Measurements from ENCODE around the gene SLC43A3. TPM values are rescaled to one million over a fixed set of nuclear protein-coding genes. Genes with fewer than 3 reads are reported as not detected.

The SLC43A3 gene
- total and polyA plus RNA-seq, 2 experiments from 2014 or later = 19.3 to 20.7 TPM

- H3K9me3 ChIP-seq (ENCODE audit: low read depth) = no peaks in the 10 kb centered on the region
- H2AFZ ChIP-seq = no peak overlapping the region
- 90% methylated on average over 2 of the region's 2 CpGs for WGBS (ENCODE audit: low lambda C conversion rate, missing lambda C conversion rate)
- no peaks in the 10 kb centered on the region for H3K9me2 ChIP-seq (replicated peaks; ENCODE audit: insufficient read depth)
- no peak for DNase-seq (ENCODE audit: low spot score)
- no peak overlapping the region for H3K27ac ChIP-seq
- no peaks in the 10 kb centered on the region for H3K79me2 ChIP-seq
- no peak overlapping the region for H3K4me2 ChIP-seq
- H3K36me3 ChIP-seq (replicated peaks; ENCODE audit: insufficient read depth, low read depth) = no peaks in the 10 kb centered on the region
- H3K27me3 ChIP-seq = no peaks in the 10 kb centered on the region
- no peak overlapping the region for H3K4me3 ChIP-seq
- H3K4me1 ChIP-seq (ENCODE audit: insufficient read depth) = no peaks in the 10 kb centered on the region
- TF ChIP-seq EZH2 (IDR thresholded peaks at IDR 0.05; ENCODE audit: borderline replicate concordance) = no peak
- TF ChIP-seq EZH2phosphoT487 (IDR thresholded peaks at IDR 0.05; ENCODE audit: low read depth, severe bottlenecking, unreplicated experiment) = no peak
- TF ChIP-seq CTCF (IDR thresholded peaks at IDR 0.05; ENCODE audit: poor library complexity) = no peak
- H4K20me1 ChIP-seq (ENCODE audit: insufficient read depth, poor library complexity, severe bottlenecking) = no peaks in the 10 kb centered on the region
Observed at GRCh38 chr11:57375490-57375889, 51.4 kb downstream of the SLC43A3 start.

- Histone ChIP-seq H2AFZ (no peak overlapping the region), H3K4me3 (no peak overlapping the region), H3K9me3 (ENCODE audit: low read depth) (no peaks in the 10 kb centered on the region), H3K27ac (no peak overlapping the region), H3K79me2 (no peaks in the 10 kb centered on the region), H3K36me3 (replicated peaks; ENCODE audit: insufficient read depth, low read depth) (no peaks in the 10 kb centered on the region), H3K9me2 (replicated peaks; ENCODE audit: insufficient read depth) (no peaks in the 10 kb centered on the region), H3K4me2 (no peak overlapping the region), H4K20me1 (ENCODE audit: insufficient read depth, poor library complexity, severe bottlenecking) (no peaks in the 10 kb centered on the region), H3K27me3 (no peaks in the 10 kb centered on the region), H3K4me1 (ENCODE audit: insufficient read depth) (no peaks in the 10 kb centered on the region)
- no peak for DNase-seq (ENCODE audit: low spot score)
- TF ChIP-seq CTCF (IDR thresholded peaks at IDR 0.05; ENCODE audit: poor library complexity) (no peak), EZH2 (IDR thresholded peaks at IDR 0.05; ENCODE audit: borderline replicate concordance) (no peak), EZH2phosphoT487 (IDR thresholded peaks at IDR 0.05; ENCODE audit: low read depth, severe bottlenecking, unreplicated experiment) (no peak)
- 93% methylated on average over 3 of the region's 3 CpGs for WGBS (ENCODE audit: low lambda C conversion rate, missing lambda C conversion rate)
Observed at GRCh38 chr11:57374966-57375365, 52.0 kb downstream of the SLC43A3 start.

- no peaks in the 10 kb centered on the region for H3K9me3 ChIP-seq (ENCODE audit: low read depth)
- TF ChIP-seq EZH2phosphoT487 (IDR thresholded peaks at IDR 0.05; ENCODE audit: low read depth, severe bottlenecking, unreplicated experiment) (no peak), CTCF (IDR thresholded peaks at IDR 0.05; ENCODE audit: poor library complexity) (no peak), EZH2 (IDR thresholded peaks at IDR 0.05; ENCODE audit: borderline replicate concordance) (no peak)
- no peaks in the 10 kb centered on the region for H4K20me1 ChIP-seq (ENCODE audit: insufficient read depth, poor library complexity, severe bottlenecking)
- no peak for DNase-seq (ENCODE audit: low spot score)
- no peak overlapping the region for H3K4me3 ChIP-seq
- H3K27ac ChIP-seq = no peak overlapping the region
- WGBS (ENCODE audit: low lambda C conversion rate, missing lambda C conversion rate) = 64% methylated on average over 3 of the region's 3 CpGs
- no peaks in the 10 kb centered on the region for H3K36me3 ChIP-seq (replicated peaks; ENCODE audit: insufficient read depth, low read depth)
- H3K9me2 ChIP-seq (replicated peaks; ENCODE audit: insufficient read depth) = no peaks in the 10 kb centered on the region
- no peaks in the 10 kb centered on the region for H3K27me3 ChIP-seq
- H2AFZ ChIP-seq = no peak overlapping the region
- H3K4me1 ChIP-seq (ENCODE audit: insufficient read depth) = no peaks in the 10 kb centered on the region
- H3K4me2 ChIP-seq = no peak overlapping the region
- no peaks in the 10 kb centered on the region for H3K79me2 ChIP-seq
Observed at GRCh38 chr11:57373146-57373545, 53.8 kb downstream of the SLC43A3 start.

- no peak for DNase-seq (ENCODE audit: low spot score)
- TF ChIP-seq EZH2 (IDR thresholded peaks at IDR 0.05; ENCODE audit: borderline replicate concordance) (no peak), CTCF (IDR thresholded peaks at IDR 0.05; ENCODE audit: poor library complexity) (no peak), EZH2phosphoT487 (IDR thresholded peaks at IDR 0.05; ENCODE audit: low read depth, severe bottlenecking, unreplicated experiment) (no peak)
- Histone ChIP-seq H3K9me2 (replicated peaks; ENCODE audit: insufficient read depth) (no peaks in the 10 kb centered on the region), H3K27ac (no peak overlapping the region), H3K4me2 (no peak overlapping the region), H3K9me3 (ENCODE audit: low read depth) (no peaks in the 10 kb centered on the region), H3K36me3 (replicated peaks; ENCODE audit: insufficient read depth, low read depth) (no peaks in the 10 kb centered on the region), H3K4me1 (ENCODE audit: insufficient read depth) (no peaks in the 10 kb centered on the region), H2AFZ (no peak overlapping the region), H4K20me1 (ENCODE audit: insufficient read depth, poor library complexity, severe bottlenecking) (no peaks in the 10 kb centered on the region), H3K4me3 (no peak overlapping the region), H3K79me2 (no peaks in the 10 kb centered on the region), H3K27me3 (no peaks in the 10 kb centered on the region)
Observed at GRCh38 chr11:57370941-57371340, 56.0 kb downstream of the SLC43A3 start.

Measured in hepatocyte (in vitro differentiated cells).